BJ (cell line): ENCODE measurements around the gene SNX7. TPM values are rescaled to one million over a fixed set of nuclear protein-coding genes. Genes with fewer than 3 reads are reported as not detected.

Source experiments
- CTCF ChIA-PET: fragments of 350-600 bp; formaldehyde crosslinking; extraction: SDS; loops from one replicate; lab custom pipeline; 2021; ENCODE audit warnings: antibody characterized with exemption, inconsistent platforms; lab: Yijun Ruan, JAX
- POLR2A ChIA-PET: fragments of 300-600 bp; sonication (Branson Sonifier 250); formaldehyde crosslinking; extraction: SDS; loops from one replicate; lab custom pipeline; 2021; ENCODE audit warnings: antibody characterized with exemption; lab: Charles Lee
- DNase-seq: peaks from one replicate; pipeline ENCODE4 v3.0.0-alpha.2; 2011; ENCODE audit warnings: low read depth
- H3K27me3 ChIP-seq: 2 replicates; pipeline ENCODE4 v1.6.0; 2011; ENCODE audit warnings: low read length; ENCODE audit not compliant: control insufficient read depth, insufficient read depth
- H3K36me3 ChIP-seq: 2 replicates; pipeline ENCODE4 v1.5.1; 2011; ENCODE audit warnings: low read length; ENCODE audit not compliant: control insufficient read depth, insufficient read depth
- H3K4me3 ChIP-seq: 2 replicates; pipeline ENCODE4 v1.5.1; 2011; ENCODE audit warnings: low read depth, mild to moderate bottlenecking, control low read depth, low read length
- polyA plus RNA-seq: library from polyadenylated mRNA; depleted of rRNA; stranded (reverse); fragments of >200 nt; gene quantifications from 2 replicates; pipeline ENCODE4 v1.2.3, GENCODE V29; 2011
- TF ChIP-seq, protein P1 (sequence below): IDR thresholded peaks from 2 replicates; pipeline ENCODE4 v1.5.1; 2011; ENCODE audit warnings: low read depth, mild to moderate bottlenecking, control low read depth, inconsistent platforms, low read length, moderate library complexity; ENCODE audit not compliant: insufficient read depth

Gene SNX7
- polyA plus RNA-seq, 1 experiment, result 13.4 TPM

DNA sequence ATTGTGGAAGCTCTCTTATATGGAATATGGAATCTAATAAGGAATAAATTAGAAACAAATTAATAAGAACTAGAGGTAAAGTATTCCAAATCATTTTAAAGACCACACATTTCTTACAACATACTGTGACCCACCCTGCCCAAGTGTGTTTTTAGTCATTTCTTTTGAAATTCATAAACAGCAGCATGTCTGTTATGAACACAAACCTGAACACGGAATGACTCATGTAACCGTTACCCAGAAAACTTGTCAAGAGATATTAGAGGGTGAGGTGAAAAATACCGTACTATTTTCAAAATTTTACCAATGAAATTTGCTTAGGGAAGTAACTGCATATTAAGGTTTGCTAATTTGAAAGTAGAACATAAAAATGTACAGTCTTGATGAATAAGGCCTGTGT, 48.4 kb downstream of the SNX7 start:
- CTCF ChIA-PET, result no interaction called here
- no peak overlapping the region for H3K4me3 ChIP-seq
- POLR2A ChIA-PET, result interaction anchor here (0.6 kb wide), 1 partner anchor 516 kb away, joined by 3 read pairs; no protein-coding TSS in a partner anchor

DNA sequence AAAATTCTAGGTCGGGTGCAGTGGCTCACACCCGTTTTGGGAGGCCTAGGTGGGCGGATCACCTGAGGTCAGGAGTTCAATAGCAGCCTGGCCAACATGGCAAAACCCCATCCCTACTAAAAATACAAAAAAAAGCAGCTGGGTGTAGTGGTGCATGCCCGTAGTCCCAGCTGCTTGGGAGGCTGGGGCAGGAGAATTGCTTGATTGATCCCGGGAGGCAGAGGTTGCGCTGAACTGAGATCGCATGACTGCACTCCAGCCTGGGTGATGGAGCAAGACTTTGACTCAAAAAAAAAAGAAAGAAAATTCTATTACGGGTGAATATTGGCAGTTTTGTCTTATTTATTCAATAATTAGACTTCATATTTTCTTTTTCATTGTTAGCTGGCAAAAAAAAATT, 62.1 kb downstream of the SNX7 start:
- ChIA-PET CTCF (no interaction called here), POLR2A (no interaction called here)
- TF ChIP-seq, protein P1, sequence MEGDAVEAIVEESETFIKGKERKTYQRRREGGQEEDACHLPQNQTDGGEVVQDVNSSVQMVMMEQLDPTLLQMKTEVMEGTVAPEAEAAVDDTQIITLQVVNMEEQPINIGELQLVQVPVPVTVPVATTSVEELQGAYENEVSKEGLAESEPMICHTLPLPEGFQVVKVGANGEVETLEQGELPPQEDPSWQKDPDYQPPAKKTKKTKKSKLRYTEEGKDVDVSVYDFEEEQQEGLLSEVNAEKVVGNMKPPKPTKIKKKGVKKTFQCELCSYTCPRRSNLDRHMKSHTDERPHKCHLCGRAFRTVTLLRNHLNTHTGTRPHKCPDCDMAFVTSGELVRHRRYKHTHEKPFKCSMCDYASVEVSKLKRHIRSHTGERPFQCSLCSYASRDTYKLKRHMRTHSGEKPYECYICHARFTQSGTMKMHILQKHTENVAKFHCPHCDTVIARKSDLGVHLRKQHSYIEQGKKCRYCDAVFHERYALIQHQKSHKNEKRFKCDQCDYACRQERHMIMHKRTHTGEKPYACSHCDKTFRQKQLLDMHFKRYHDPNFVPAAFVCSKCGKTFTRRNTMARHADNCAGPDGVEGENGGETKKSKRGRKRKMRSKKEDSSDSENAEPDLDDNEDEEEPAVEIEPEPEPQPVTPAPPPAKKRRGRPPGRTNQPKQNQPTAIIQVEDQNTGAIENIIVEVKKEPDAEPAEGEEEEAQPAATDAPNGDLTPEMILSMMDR, result no peak

More for the DNA sequence above, 48.4 kb downstream of the SNX7 start:
- Histone ChIP-seq H3K27me3 (no peaks in the 10 kb centered on the region), H3K36me3 (no peaks in the 10 kb centered on the region; the same call in 1 of the 2 replicates)
- TF ChIP-seq, protein P1, result no peak
- DNase-seq, result no peak

DNA sequence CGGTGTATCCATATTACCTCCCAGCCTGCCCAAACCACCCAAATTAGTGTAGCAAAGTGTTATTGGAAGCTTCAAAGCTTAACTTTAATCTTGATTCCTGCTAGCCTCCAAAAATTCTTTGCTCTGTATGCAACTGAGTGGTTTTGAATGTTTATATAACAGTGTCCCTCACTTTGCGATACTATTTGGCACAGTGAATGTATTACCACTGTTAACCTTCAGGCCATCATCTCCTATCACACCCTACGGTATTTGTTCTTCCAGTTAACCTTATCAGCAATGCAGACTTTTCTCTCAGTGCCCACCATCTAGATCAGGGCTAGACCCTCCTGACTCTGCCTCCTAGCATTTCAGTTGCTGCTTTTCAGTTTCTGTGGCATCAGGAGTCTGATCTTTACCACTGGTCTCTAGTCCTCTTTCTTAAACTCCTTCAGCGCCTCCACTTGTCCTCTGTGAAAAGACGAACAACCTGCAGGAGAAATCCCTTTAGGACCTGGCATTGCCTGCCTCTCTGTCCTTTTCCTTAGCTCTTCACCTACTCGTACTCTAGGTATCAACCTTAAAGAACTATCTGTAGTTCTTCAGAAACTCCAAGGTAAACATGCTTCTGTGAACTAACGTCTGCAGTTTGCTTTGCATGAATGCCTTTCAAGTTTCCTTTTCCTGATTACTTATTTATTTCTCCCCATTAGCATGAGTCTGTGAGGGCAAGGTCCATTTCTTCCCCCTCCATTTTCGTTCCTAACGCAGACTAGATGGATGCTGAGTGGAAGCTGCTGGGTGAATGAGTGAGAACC, 71.7 kb downstream of the SNX7 start:
- POLR2A ChIA-PET, result no interaction called here
- TF ChIP-seq, protein P1, result no peak
- no peaks in the 10 kb centered on the region for H3K27me3 ChIP-seq
- no peaks in the 10 kb centered on the region for H3K36me3 ChIP-seq
- H3K4me3 ChIP-seq, result no peak overlapping the region
- no peak for DNase-seq
- CTCF ChIA-PET, result no interaction called here

More for the DNA sequence above, 62.1 kb downstream of the SNX7 start:
- Histone ChIP-seq H3K27me3 (no peaks in the 10 kb centered on the region), H3K4me3 (no peak overlapping the region), H3K36me3 (no peaks in the 10 kb centered on the region)
- DNase-seq, result no peak

DNA sequence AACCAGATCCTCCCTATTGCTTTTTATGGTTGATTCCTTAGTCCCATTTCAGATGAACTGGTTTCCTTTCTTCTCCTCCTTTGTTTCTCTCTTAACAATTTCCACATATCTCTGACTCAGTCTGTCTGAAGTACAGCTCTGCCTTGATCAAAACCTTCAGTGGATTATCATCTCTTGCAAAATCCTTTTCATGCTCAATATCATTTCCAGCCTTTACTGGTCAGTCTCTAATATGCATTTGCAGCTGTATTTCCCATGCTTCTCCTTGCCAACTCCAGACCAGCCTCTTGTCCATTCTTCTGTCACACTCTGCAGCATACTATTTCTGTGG, 72.2 kb downstream of the SNX7 start:
- ChIA-PET POLR2A (no interaction called here), CTCF (no interaction called here)
- TF ChIP-seq, protein P1, result no peak
- DNase-seq, result no peak
- H3K27me3 ChIP-seq, result no peaks in the 10 kb centered on the region
- H3K36me3 ChIP-seq, result no peaks in the 10 kb centered on the region
- no peak overlapping the region for H3K4me3 ChIP-seq

DNA sequence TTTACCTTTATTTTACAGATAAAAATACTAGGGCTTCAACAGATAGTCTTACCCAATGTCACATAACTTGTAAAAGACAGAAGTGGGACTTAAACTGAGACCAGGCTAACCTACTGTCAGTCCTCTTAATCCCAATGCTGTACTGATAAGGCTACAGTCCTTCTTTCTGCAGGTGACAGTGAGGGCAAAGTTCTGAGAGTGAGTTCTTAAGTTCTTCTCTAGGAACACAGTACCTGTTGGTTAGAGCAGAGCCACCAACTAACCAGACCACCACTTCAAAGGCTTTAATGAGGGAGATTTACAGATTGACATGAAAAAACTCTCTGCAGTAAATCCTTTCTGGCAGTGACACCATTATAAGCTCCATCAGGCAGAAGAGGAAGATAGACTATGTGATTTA, 74.2 kb downstream of the SNX7 start:
- POLR2A ChIA-PET, result no interaction called here
- TF ChIP-seq, protein P1, result no peak
- CTCF ChIA-PET, result interaction anchor here (0.5 kb wide), 1 partner anchor 568 kb away, joined by 3 read pairs; no protein-coding TSS in a partner anchor
- H3K4me3 ChIP-seq, result no peak overlapping the region
- no peaks in the 10 kb centered on the region for H3K36me3 ChIP-seq
- no peaks in the 10 kb centered on the region for H3K27me3 ChIP-seq
- DNase-seq, result no peak
